Middle frontal gyrus (tissue), 1 donor: ENCODE results near the gene ZNF823.
"Not testable (repeated sequence)": the region's sequence is repeated elsewhere in the genome, so short reads cannot be mapped to it uniquely, and the experiment has no call there.

Experiments used
- DNase-seq: peaks from one replicate; pipeline ENCODE4 v3.0.0-alpha.2; 2015; ENCODE audit warnings: low spot score; ENCODE audit errors: extremely low spot score

Gene ZNF823

GRCh38 chr19:11738746-11739620 is at the start of gene ZNF823:
Gene ZNF823, minus strand, starts transcription at chr19:11738946. Its CDS starts 127 bp downstream, at chr19:11738819.
- DNase-seq = peak; percentile 98

DNA sequence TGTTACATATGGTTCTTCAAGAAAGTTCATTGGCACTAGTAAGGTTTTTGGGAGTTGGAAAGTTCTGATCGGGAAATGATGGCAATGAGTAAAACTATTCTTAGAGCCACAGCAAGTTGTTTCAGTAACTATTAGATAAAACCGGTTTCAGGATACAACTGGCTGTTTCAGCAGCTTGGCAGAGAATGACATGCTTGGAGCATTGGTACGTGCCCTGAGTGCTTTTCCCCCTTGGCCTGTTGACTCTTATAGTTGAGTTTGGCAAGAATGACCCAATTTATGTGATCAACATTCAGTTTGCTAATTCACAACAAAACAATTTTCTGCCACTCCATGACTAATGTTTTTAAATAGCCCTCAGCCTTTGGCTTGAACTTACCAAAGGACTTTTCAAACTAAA is 48.8 kb upstream of the ZNF823 start:
- no peak for DNase-seq

- no peak for DNase-seq
These were observed 45.6 kb upstream of the ZNF823 start for GRCh38 chr19:11784356-11784755.

DNA sequence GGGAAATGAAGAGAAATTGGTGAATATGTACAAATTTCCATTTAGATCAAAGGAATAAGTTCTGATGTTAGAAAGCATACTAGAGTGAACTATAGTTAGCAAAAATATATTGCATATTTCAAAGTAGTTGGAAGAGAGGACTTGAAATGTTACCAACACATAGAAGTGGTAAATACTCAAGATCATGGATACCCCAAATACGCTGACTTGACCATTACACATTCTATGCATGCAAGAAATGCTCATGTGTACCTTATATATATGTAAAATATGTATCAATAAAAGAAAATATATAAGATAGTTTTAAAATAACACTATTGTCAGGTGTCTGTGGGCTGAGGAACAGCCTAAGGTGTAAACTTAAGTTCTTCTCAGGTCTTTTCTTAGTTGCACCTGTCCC is 45.0 kb upstream of the ZNF823 start:
- no peak for DNase-seq

DNA sequence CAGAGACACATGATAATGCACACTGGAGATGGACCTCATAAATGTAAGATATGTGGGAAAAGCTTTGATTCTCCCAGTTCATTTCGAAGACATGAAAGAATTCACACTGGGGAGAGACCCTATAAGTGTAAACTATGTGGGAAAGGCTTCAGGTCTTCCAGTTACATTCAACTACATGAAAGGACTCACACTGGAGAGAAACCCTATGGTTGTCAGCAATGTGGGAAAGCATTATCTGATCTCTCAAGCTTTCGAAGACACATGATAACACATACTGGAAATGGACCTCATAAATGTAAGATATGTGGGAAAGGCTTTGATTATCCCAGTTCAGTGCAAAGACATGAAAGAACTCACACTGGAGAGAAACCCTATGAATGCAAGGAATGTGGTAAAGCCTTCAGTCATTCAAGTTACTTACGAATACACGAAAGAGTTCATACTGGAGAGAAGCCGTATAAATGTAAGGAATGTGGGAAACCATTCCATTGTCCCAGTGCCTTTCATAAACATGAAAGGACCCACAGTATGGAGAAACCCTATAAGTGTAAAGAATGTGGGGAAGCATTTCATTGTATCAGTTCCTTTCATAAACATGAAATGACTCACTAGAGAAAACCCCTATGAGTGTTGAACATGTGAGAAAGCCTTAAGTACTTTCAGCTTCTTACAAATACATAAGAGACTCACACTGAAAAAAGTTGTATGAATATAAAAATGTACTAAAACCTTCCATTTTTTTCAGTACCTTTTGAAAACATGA is 42.7 kb upstream of the ZNF823 start:
- no peak for DNase-seq

- DNase-seq = no peak
These were observed 41.8 kb upstream of the ZNF823 start for GRCh38 chr19:11780431-11781020.

- not testable (repeated sequence) for DNase-seq
These were observed 37.9 kb upstream of the ZNF823 start for GRCh38 chr19:11776669-11777068.

DNA sequence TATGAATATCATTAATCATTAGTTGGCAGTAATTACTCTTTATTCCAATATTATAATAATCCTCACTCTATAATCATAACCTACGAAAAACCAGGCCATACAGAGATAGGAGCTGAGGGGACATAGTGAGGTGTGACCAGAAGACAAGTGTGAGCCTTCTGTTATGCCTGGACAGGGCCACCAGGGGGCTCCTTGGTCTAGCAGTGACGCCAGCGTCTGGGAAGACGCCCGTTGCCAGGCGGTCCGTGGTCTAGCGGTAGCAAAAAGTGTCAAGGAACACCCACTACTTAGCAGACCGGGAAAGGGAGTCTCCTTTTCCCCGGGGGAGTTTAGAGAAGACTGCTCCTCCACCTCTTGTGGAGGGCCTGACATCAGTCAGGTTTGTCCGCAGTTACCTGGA is 32.8 kb upstream of the ZNF823 start:
- not testable (repeated sequence) for DNase-seq

DNA sequence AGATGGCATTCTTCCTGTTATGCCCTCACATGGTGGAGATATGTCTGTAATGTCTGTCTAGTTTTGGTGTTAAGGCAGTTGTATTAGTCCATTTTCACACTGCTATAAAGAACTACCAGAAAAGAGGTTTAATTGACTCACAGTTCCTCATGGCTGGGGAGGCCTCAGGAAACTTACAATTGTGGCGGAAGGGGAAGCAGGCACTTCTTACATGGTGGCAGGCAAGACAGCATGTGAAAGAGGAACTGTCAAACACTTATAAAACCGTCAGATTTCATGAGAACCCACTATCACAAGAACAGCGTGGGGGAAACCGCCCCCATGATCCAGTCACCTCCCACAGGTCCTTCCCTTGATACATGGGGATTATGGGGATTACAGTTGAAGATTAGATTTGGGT is 31.2 kb upstream of the ZNF823 start:
- no peak for DNase-seq

DNA sequence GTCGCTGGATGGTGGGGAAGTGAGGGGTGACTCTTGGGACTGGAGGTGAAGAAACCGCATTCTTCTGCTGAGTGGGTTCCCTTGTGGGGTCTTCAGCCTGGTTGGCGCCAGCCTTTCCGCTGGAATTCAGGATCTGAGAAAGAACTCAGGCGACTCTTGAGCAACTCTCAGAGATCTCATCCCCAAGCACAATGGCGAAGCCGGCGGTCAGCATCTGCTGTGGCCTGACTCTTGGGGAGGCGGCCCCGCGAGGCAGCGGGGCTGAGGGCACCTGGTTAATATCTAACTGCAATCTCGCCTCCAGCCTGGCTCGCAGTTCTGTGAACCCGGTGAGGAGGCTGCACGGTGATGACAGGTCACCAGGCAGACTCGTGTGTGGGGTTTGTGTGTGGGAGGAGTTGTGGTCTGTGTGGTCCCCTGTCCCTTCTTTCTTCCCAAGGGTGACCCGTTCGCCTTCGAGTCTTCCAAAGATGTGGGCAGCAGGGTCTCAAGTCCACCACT is 28.9 kb upstream of the ZNF823 start:
- no peak for DNase-seq

DNA sequence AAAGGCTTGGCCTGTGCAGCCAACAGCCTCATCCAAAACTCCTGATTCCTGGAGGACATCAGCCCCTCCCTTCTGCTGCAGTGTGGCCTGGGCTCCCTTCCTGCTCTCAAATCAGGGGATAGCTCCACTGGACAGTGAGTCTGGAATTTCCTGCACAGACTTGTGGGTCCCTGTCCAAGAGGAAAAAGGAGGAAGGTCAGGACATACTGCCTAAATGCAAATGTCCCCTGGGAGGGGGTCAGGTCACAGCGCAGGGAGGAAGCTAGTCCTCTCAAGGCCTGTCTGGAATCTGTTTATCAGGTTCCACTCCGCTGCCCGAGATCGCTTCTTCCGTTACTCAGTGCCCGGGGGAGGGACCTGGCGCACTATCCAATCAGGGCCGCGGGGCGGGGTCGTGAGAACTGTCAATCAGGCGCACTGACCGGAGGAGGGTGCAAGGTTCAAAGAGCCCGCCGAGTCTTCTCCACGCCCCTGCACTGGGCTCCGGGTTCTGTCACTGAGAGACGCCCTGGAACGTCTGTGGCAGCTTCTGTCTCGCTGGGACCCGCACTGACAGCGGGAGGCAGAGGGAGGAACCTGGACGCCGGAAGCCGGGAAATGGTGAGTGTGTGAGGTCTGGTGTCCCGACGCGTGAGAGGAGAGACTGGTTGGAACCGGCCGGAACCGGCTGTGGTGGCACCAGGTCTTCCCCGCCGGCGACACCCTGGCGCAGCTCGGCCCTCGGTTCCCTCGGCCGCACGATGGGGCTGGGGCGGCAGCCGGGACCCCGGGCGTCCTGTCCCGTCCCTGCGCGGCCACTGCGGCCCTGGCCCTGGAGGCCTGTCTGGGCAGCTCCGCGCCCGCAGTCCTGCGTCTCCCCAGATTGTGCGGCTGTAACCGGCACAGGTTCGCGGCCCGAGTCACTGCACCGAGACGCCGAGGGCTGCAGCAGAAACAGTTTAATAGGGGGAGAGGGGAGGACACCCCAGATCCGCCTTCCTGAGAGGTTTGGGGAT is 28.1 kb upstream of the ZNF823 start, which contains the start of gene ZNF441:
Gene ZNF441, plus strand, starts transcription at position 404 of the 995 bp plus-strand sequence. Its CDS starts 194 bp downstream, at position 598.
- peak; percentile 96 for DNase-seq

DNA sequence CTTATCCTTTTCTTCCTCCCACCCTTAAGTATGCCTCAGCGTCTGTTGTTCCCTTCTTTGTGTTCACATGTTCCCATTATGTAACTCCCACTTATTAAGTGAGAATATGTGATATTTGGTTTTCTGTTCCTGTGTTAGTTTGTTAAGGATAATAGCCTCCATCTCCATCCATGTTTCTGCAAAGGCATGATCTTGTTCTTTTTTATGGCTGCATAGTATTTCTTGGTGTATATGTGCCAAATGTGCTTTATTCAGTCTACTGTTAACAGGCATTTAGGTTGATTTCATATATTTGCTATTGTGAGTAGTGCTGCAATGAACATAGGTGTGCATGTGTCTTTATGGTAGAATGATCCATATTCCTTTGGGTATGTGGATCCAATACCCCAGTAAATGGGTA is 24.9 kb upstream of the ZNF823 start:
- DNase-seq = no peak

GRCh38 chr19:11763117-11763516 is 24.4 kb upstream of the ZNF823 start:
- no peak for DNase-seq

DNA sequence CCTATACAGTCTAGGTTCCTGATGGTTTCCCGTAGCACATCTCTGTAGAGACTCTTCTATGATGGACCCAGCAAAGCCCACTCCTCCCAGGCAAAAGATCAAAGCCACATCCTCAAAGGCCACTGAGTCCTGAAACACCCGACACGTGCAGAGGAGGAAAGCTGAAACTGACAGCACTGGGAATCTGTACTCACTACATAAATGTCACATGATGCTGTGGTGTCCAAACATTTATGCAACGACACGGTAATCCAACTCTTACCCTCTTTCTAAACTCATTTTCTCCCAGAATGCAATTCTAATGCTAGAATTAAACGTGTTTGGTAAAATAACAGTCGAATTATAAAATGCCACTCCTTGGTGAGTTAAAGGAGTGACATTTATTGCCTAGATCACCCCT is 21.1 kb upstream of the ZNF823 start:
- no peak for DNase-seq

DNA sequence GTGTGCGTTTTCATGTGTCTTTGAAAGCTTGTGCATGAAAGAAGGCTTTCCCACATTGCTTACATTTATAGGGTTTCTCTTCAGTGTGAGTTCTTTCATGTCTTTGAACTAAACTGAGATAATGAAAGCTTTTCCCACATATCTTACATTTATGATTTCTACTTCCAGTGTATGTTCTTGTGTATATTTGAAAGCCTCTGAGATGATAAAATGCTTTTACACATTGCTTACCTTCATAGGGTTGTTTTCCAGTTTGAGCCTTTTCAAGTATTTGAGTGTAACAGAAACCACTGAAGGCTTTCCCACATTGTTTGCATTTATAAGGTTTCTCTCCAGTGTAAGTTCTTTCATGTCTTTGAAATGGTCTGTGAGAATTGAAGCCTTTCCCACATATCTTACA is 18.2 kb upstream of the ZNF823 start:
- DNase-seq = no peak

DNA sequence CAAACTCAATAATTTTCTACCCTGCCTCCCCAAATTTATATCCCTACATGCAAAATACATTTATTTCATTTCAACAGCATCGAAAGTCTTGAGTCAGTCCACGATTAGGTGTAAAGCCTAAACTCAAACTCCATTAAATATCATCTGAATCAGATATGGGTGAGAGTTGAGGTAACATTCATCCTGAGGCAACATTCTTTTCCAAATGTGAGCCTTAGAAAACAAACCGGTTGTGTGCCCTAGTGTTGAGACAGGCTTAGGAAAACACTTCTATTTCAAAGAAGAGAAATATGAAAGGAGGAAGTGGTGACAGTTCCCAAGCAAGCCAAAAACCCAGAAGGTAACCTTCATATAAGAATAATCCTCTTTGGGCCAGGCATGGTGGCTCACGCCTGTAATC is 15.9 kb upstream of the ZNF823 start:
- no peak for DNase-seq

- DNase-seq = no peak
These were observed 13.5 kb upstream of the ZNF823 start for GRCh38 chr19:11752244-11752736.

- DNase-seq = no peak
These were observed 11.0 kb upstream of the ZNF823 start for GRCh38 chr19:11749751-11750150.

- DNase-seq = no peak
These were observed 8.5 kb upstream of the ZNF823 start for GRCh38 chr19:11747277-11747676.

DNA sequence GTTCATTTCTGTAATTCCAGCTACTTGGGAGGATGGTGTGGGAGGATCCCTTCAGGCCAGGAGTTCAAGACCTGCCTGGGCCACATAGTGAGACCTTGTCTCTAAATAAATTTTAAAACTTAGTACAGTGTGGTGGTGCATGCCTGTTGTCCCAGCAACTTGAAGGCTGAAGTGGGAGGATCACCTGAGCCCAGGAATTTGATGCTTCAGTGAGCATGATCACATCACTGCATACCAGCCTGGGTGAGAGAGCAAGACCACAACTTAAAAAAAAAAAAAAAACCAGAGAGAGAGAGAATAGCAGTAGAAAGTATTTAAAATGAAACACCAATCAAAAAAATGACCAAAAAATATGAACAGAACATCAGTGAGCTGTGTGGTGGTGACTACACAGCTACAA is 7.1 kb upstream of the ZNF823 start:
- DNase-seq = no peak
